HTR-8/SVneo (cell line): ENCODE results near the gene COPZ2.
"Not testable (repeated sequence)": the region's sequence is repeated elsewhere in the genome, so short reads cannot be mapped to it uniquely, and the experiment has no call there.

Experiments
- DNase-seq: peaks from one replicate; pipeline ENCODE4 v3.0.0; 2011; ENCODE audit warnings: low spot score, mixed read lengths; ENCODE audit not compliant: insufficient read length
- FAIRE-seq: peaks from 2 replicates; lab custom pipeline; 2011; peaks lifted over from hg19 to GRCh38; lab: Jason Lieb, UNC

Gene COPZ2

DNA sequence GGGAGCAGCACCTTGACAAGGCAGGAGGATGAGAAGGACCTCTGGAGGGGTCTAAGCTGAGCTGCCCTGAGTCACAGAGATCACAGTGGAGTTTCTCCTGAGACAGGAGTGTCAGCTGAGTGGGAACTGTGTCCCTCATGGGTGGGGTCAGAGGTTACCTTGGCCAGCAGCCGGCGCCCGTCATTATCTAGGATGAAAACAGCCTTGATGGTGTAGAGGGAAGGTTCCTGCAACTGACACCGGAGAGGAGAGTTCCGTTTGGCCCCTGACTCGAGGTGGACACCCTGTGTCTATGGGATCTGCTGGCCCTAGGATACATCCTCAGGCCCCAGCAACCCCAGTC, 933 bp downstream of the COPZ2 start:
- peak; percentile 28 for FAIRE-seq
- no peak for DNase-seq

DNA sequence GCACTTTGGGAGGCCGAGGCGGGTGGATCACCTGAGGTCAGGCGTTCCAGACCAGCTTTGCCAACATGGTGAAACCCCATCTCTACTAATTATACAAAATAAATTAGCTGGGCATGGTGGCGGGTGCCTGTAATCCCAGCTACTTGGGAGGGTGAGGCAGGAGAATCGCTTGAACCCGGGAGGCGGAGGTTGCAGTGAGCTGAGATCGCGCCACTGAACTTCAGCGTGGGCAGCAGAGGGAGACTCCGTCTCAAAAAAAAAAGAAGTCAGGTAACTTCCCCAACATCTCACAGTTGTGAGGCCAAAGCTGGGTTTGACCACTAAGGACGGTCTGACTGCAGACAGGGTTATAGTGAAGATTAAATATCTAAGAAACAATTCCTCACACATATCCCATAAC, 2.9 kb downstream of the COPZ2 start:
- not testable (repeated sequence) for DNase-seq, FAIRE-seq

DNA sequence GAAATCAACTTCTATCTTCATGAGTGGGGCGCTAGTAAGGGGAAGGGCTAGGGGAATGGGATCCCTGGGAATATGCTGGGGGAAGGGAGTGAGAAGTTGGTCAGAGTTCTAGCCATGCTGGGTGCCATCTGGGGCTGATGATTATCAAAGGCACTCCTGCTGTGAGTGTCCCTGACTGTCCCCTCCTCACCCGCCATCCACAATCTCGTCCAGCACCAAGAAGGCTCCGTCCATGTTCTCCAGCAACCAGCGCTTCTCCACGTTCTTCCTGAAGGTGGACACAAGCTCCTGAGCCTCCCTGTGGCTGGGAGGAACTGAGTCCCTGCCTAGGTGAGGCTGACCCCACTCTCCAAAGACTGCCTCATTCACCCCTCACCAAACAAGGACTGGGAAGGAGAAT, 5.6 kb downstream of the COPZ2 start:
- DNase-seq = no peak
- peak; percentile 38 for FAIRE-seq

DNA sequence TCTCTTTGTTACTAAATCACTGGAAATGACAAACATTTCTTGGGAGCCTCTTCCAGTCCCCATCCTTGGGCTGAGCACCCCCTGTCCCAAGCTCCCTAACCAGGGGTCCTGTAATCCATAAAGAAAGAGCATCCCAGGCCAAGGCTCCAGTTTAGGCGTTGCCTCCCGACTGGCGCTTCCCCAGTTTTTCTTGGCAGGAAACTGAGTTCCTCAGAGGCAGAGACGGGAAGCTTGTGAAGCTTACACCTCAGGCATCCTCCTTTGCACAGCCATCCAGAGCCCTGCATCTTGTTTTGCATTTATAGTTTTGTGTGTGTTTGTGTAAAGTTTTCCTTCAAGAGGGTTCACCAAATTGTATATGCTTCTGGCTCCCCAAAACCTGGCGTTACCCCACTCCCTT, 7.1 kb downstream of the COPZ2 start:
- FAIRE-seq = no peak

DNA sequence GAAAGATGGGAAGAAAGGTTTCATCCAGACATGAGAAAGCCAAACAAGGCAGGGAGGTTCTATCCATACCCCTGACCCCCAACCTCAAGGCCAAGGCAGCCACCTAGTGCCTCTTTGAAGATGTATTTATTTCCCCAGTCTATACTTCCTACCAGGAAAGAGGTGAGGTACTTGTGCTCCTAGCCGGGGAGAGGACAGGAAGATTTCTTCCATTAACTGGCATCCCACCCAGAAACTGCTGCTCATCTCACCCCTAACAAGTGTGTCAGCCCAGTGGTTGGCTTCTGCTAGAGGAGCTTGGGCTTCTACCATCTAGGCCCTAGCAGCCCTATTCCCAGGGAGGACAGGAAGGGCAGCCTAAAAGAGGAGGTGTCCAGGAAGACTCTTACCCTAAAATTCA, 8.9 kb downstream of the COPZ2 start:
- DNase-seq (no peak), FAIRE-seq (no peak)

More for the DNA sequence above, 7.1 kb downstream of the COPZ2 start:
- no peak for DNase-seq

DNA sequence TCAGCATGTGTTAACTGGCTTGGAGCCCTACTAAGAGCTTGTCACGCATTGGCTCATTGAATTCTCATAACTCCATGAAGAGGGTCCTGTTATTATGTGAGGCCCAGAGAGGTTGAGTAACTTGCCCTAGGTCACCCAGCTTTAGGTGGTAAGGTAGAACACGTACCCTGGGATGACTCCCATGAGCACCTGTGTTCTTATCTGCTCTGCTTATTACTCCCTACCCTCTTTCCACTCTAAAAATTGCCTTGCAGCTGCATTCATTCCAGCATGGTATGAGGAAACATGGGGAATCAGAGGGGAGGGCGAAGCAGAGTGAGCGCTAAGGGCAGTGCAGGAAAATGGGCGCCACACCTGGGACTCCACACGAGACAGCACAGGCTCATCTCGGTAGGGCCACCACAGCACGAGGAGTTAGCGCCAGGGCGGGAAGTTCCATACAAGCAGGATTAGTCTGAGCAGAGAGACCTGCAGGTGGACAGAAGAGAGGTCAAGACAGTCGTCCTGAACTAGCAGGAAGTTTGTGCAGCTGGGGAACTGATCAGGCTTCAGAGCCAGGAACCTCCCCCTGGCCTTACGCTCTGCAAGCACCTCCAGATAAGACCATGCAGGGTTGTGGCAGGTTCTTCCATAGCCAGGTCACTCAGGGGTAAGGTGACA, 10.1 kb downstream of the COPZ2 start:
- FAIRE-seq (no peak), DNase-seq (no peak)

DNA sequence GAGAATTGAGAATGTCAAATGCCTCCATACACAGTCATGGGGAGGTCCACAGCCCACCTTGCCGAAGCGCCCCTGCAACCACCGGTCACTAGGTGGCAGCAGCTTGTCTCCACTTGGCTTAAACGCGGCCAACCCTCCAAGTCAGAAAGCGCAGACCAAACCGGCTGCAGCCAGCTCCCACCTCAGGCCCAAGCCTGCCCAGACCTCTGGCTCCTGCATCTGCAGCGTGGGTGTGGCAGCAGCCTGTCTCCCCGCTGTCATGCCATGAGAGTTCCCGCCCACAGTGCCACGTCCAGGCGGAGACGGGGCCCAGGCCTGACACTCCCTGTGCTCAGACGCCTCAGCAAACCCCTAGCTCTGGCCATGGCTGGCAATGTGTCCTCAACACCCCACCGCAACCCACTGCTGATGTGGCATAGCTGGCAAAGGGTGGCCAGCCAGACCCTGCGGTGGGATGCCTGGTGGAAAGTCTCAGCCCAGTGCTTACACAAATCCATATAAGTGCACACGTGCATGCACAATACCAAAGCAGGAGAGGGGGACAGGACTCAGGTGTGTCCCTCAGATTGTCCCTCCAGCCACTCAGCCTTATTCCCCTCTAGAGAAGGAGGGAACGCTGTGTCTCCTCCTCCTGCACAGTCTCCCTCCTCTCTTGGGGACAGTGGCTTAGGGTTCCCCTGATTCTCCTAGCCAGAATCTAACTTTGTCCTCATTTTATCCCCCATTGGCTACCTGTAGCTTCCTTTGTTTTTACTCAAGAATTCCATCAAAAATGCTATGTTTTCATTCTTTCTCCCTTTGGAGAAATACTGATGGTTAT, 10.9 kb downstream of the COPZ2 start:
- DNase-seq (peak; percentile 96), FAIRE-seq (peak; percentile 93)

DNA sequence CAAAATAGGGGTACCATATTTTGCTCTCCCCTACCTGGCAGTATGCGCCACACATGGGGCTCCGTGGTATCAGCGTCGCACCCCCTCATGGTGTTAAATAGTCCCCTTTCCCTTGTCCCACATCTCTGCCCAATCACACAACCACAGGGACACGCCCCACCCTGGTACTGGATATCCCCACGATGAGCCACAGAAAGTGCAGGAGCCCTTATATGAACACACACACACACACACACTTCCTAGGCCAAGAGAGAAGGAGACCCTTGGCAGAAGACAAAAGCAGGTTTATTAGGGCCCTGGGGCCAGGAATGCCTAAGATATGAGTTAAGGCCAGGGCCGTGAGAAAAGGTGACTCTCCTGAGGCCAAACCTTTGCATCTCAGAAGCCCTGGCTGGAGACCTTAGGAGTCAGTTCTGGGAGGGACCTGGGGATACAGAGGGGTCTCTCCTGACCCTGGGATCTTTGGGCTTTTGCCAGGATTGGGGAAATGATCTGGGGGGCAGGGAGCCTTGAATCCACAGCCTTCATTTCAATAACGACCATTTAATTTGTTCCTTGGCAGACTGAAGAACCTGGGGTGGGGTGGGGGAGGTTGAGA, 11.6 kb downstream of the COPZ2 start:
- FAIRE-seq = no peak
- no peak for DNase-seq

DNA sequence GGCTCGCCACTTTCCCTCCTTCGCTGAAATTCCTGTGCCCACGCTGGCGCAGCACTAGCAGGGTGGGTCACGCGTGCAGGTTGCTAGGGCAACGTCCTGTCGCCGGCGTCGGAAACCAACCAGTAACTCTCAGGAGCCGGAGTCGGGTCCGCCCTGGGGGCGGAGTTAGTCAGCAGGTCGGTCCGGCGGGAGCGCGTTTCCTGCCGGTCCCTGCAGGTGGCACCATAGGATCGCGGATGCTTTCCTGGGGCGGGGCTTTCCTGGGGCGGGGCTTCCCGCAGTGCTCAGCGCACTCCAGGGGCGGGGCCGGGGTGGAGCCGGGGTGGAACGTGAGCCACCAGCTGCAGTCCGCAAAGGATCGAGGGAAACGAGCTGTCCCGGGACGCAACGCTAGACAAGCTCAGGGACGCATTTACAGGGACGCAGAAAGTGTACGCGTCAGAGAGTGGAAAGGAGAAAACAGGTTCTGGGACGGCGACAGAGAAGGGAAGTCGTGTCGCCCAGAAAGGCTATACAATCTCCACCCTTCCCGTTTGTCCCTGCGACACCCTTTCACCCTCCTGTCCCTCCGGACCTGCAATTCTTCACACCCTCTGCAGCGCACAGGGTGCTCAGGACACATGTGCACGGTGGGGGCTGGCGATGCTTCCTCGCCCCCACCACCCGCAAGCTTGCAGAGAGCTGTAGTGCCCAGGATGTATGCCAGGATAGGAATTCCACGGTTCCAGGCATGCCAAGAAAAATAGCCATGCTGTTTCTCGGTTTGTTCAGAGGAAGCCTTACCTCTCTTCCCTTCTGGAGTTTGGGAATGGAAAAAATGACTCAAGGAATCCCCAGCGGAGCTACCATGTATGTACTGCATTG, 12.3 kb downstream of the COPZ2 start:
- DNase-seq = peak; percentile 99
- FAIRE-seq = peak; percentile 99

DNA sequence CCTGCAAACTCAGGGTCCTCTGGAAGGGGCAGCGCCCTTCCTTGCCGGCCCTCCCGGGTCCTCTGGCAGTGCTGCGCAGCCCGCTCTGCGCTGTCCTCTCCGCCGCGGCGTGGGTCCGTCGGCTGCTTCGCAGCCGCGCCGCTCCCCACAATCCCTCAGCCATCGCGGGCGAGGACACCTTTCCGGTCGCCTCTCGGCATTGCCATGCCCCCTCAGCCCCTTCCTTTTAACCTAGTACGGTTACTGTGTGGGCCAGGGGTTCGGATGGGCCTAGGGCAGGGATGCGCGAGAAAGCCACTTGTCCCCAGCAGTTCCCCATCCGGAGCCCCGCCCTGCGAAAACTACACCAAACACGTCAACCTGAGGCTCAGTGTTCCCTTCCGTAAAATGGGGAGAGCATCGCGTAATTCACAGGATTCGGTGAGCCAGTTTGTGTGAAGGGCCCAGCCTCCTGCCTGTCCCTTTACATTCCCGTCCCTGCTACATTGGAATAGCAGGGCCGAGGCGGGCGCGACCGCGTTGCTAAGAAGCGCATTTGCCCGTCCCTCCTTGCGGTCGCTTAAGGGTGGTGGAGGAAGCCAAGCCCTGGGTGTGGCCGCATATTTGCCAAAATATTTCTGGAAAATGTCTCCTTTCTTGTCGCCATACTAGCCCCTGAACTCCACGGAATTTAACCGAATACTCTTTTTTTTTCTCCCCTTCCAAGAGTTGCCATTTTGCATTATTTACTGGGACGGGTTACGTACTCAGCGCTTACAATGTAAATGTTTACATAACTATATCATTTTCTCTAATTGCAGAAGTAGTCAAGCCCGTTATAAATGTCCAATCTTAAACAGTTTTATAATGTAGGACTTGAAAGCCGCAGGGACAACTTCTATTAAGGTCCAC, 13.2 kb downstream of the COPZ2 start:
- DNase-seq (no peak), FAIRE-seq (no peak)

DNA sequence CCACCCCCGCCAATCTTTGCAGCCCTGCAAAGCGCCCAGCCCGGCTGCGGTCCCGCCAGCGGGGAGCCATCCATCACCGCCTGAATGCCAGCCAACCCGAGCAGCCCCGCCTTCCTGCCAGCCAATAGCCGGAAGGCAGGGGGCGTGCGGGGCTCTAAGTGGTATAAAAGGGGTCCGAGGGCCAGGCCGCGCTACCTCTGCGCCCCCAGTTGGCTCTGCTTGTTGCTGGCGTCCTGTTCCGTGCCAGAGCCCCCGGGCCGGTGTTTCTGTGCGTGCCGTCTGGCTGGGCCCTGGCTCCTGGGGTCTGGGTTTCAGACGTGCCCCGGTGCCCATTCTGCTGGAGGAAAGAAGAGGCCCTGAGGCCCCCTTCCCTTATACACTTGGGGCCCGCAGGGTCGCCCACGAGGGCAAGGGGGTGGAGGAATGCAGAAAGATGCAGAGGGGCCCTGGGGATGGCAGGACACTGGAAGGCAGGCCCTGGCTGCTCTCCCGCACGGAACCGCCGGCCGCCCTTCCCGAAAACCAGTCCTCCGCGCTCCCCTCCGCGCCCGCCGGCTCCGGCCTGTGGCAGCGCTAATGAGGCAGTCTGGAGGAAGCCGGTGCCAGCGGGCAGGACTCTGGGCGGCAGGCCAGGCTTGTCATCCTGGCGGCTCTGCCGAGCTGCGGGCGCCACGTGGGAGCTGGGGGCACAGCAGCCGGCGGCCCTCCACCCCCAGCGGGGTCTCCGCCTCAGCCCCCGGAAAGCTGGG, 14.0 kb downstream of the COPZ2 start:
- FAIRE-seq (peak; percentile 64), DNase-seq (peak; percentile 86)

DNA sequence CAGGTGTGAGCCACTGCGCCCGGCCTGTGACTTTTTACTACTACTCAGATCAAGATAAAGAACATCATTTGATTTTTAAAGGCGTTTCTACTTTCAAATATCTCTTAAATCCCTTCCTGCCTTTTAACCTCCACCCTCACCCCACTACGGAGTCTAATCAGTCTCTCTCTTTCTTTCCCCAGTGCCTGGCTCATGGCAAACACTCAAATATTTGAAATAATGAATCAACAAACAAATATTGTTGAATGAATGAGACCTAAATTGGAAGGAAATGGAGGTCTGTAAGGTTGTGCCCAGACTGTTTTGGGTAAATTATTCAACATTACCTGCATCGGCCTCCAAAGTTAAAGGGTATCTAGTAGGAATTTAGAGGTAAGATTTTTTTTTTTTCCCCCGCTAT, 14.7 kb downstream of the COPZ2 start:
- DNase-seq = no peak
- no peak for FAIRE-seq

DNA sequence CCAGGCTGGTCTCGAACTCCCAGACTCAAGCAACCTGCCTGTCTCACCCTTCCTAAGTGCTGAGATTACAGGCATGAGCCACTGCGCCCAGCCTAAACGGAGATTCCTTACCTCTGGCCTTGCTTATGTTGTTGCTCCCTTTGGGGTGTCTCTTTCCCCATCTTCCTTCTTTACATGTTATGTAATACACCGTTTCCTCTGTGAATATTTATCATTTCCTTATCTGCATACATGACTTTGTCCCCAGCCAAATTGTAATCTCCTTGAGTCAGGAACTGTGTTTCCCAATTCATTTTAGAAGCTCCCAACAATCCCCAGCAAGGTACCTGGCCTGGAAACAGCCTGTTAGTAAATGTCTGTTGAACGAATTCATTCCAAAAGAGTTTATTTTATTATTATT, 15.7 kb downstream of the COPZ2 start:
- FAIRE-seq (no peak), DNase-seq (no peak)

DNA sequence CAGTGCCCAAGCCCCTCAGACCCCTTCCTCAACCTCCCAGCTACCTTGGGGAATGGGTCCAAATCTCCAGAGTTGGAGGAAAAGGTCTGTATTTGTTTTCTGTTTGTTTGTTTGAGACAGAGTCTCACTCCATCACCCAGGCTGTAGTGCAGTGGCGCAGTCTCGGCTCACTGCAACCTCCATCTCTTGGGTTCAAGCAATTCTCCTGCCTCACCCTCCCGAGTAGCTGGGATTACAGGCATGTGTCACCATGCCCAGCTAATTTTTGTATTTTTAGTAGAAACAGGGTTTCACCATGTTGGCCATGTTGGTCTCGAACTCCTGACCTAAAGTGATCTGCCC, 19.8 kb downstream of the COPZ2 start:
- FAIRE-seq, DNase-seq: not testable (repeated sequence)

DNA sequence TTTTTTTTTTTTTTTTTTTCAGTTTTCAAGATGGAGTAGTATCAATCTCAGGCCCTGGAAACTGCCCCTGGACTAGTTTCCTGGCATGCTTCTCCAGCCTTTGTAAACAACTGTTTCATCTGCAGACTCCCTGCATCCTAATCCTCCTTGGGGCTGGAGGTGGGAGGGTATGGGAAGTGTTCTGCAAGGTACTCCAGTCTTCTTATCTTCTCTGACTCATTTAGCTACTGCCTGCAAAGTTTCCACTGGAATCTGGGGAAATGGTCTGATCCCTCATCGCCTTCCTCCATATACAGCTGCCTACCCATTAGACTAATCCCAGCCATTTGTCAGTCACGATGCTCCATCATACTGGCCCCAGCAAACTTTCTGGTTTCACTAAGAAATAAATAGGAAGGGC, 21.5 kb downstream of the COPZ2 start:
- DNase-seq (no peak), FAIRE-seq (no peak)

DNA sequence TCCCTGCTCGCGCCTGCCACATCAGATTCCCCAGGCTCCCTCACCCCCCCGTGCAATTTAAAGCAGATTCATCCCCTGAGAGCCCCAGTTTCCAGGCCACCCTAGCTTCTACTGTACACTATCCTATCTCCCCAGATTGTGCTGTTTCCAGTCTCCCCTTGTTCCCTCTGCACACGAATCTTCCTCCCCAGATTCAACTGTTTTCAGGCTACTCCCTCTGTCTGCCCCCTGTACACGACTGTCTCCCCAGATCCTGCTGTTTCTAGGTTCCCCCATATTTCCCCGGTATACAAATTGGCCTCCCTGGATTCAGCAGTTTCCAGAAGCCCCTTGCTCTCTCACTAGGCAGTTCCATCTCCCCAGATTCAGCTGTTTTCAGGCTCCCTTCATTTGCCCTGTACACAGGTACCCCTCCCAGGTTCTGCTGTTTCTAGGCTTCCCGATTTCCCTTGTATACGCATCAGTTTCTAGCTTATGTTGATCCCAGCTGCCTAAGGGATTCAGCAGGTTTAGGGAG, 22.9 kb downstream of the COPZ2 start:
- no peak for DNase-seq
- no peak for FAIRE-seq

DNA sequence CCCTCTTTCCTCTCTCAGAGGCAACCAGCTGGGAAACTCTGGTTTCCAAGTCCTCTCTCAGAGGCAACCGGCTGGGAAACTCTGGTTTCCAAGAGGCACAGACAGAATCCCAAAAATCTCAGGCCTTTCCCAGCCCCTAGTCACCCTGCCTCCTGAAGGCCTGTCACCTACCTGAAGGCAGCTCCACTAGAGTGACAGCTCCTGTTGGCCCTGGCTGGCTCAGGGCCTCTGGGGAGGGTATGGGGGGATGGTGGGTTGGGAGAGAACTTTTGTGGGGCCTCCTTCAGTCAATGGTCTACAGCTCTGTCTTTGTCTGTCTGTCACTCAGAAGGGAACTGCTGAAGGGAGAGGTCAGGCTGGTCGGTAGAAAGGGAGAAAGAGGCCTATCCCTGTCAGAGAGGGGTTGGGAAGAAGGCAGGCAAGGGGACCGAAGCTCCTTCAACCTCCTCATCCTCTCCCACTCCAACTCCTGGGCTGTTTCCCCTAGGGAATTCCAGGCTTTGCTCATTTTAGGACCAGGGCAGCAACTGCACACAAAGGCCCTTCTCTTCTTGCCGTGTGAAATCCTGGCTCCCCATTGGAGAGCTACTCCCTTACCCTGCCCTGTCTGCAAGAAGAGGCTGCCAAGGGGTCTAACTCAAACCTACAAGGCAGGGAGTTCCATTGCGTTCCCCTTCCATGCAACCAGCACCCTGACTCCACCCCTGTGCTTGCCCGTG, 23.6 kb downstream of the COPZ2 start:
- DNase-seq (no peak), FAIRE-seq (no peak)

DNA sequence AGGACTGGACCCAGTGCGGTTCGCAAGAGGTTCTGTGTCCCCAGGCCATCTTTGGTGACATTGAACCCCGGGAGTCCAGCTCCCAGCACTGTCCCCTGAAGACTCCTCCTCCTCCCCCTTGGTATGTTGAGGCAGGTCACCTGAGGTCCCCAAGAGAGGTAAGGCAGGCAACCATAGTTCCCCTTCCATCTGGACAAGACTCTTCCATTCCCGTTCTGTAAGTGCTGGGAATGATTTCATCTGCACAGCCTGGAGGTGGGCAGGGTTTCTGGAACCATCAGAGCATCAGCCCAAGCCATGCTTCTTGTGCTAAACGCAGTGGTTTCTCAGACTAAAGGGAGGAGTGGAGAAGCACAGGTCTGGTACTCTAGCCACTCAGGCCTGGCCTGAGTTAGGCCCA, 24.9 kb downstream of the COPZ2 start:
- FAIRE-seq (no peak), DNase-seq (no peak)
